Smooth muscle cell (in vitro differentiated cells): ENCODE data around the gene ITGB8. TPM values are rescaled to one million over a fixed set of nuclear protein-coding genes. Genes with fewer than 3 reads are reported as not detected.

Source experiments
- DNase-seq: peaks from one replicate; lab custom pipeline; 2025; ENCODE audit not compliant: unreplicated experiment; lab: John Stamatoyannopoulos, UW
- H2AFZ ChIP-seq: fragments of 200-600 bp; sonication (generic); 2 replicates; pipeline ENCODE4 v1.6.0; 2016; ENCODE audit warnings: antibody characterized with exemption, low read depth, mild to moderate bottlenecking
- H3F3A ChIP-seq: fragments of 200-600 bp; sonication (generic); 2 replicates; pipeline ENCODE4 v1.6.0; 2017; ENCODE audit warnings: antibody characterized with exemption, low read depth
- H3K27ac ChIP-seq: fragments of 200-600 bp; sonication (generic); 2 replicates; pipeline ENCODE4 v1.5.1; 2016; ENCODE audit warnings: low read depth, mild to moderate bottlenecking
- H3K27me3 ChIP-seq: fragments of 200-600 bp; sonication (generic); 2 replicates; pipeline ENCODE4 v1.6.1; 2016; ENCODE audit warnings: low read depth, mild to moderate bottlenecking
- H3K36me3 ChIP-seq: fragments of 200-600 bp; sonication (generic); 2 replicates; pipeline ENCODE4 v1.5.1; 2016; ENCODE audit warnings: low read depth
- H3K4me1 ChIP-seq: fragments of 200-600 bp; sonication (generic); 2 replicates; pipeline ENCODE4 v1.5.1; 2016; ENCODE audit warnings: low read depth
- H3K4me2 ChIP-seq: fragments of 200-600 bp; sonication (generic); 2 replicates; pipeline ENCODE4 v1.6.0; 2016; ENCODE audit warnings: mild to moderate bottlenecking
- H3K4me3 ChIP-seq: fragments of 200-600 bp; sonication (generic); 2 replicates; pipeline ENCODE4 v1.5.1; 2016; ENCODE audit warnings: mild to moderate bottlenecking
- H3K79me2 ChIP-seq: fragments of 200-600 bp; sonication (generic); 2 replicates; pipeline ENCODE4 v1.6.0; 2016; ENCODE audit warnings: low read depth, mild to moderate bottlenecking
- H3K9ac ChIP-seq: fragments of 200-600 bp; sonication (generic); 2 replicates; pipeline ENCODE4 v1.6.0; 2016; ENCODE audit warnings: low read depth
- H3K9me3 ChIP-seq: fragments of 200-600 bp; sonication (generic); replicated peaks from 2 replicates; pipeline ENCODE4 v1.5.1; 2016; ENCODE audit warnings: low read depth
- H4K20me1 ChIP-seq: fragments of 200-600 bp; sonication (generic); 2 replicates; pipeline ENCODE4 v1.6.0; 2016; ENCODE audit warnings: low read depth
- CTCF ChIP-seq: fragments of 200-600 bp; sonication (generic); IDR thresholded peaks from 2 replicates; pipeline ENCODE4 v1.5.1; 2017; ENCODE audit warnings: borderline replicate concordance, mild to moderate bottlenecking, antibody characterized with exemption; ENCODE audit not compliant: insufficient read depth, poor library complexity, severe bottlenecking
- WGBS: methylation state at CpG from one replicate; pipeline ENCODE4 v1.1.7; 2016; ENCODE audit warnings: low lambda C conversion rate; 5-methylcytosine and 5-hydroxymethylcytosine counted together
- polyA plus RNA-seq: library from polyadenylated mRNA; unstranded; fragments of >200 nt; fragmentation: Nextera tagmentation; extraction: Ambion mirVana; gene quantifications from 2 replicates; pipeline ENCODE4 v1.2.1, GENCODE V29; 2016
- total RNA-seq: library from RNA; depleted of rRNA; stranded (reverse); fragments of >200 nt; gene quantifications from 2 replicates; pipeline ENCODE4 v1.2.3, GENCODE V29; 2014

ITGB8 gene
- total and polyA plus RNA-seq, 2 experiments from 2014 or later: 0.38 to 10.2 TPM

DNA sequence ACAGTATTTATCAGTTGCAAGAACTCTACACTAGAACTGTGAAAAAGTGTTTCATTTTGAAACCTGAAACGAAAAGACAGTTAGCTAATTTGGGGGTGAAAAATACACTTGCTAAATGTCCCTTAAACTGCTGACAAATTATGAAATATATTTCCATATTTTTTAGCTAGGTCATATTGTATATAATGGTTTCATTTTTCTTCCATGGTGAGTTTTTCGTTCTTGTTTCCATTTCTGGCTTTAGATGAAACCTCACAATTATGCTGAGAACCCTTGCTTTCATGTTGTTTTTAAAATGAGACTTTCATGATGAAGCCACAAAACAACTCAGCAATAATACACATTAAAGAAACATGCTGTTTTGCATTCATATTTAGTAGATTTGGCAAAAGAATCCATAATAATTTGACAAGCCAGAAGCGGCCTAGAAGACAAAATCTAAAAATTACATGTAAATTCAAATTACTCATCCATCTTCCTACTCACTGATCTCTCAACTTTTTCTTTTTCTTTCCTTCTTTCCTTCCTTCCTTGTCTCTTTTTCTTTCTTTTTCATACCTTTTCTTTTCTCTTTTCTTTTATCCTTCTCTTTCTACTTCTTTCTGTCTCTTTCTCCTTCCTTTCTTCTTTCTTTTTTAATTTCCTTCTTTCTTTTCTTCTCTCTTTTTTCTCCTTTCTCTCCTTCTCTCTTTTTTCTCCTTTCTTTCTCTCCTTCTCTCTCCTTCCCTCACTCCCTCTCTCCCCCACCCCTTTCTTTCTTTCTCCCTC is 46.5 kb upstream of the ITGB8 start:
- no peaks in the 10 kb centered on the region for H3K9me3 ChIP-seq
- no peak for DNase-seq

GRCh38 chr7:20284771-20285143 is 45.9 kb upstream of the ITGB8 start:
- Histone ChIP-seq H3F3A (no peaks in the 10 kb centered on the region), H3K9ac (no peak overlapping the region), H3K79me2 (no peaks in the 10 kb centered on the region), H3K4me2 (no peak overlapping the region), H3K4me1 (no peaks in the 10 kb centered on the region), H2AFZ (no peak overlapping the region), H3K27me3 (no peaks in the 10 kb centered on the region), H3K4me3 (no peak overlapping the region), H3K36me3 (no peaks in the 10 kb centered on the region), H4K20me1 (no peaks in the 10 kb centered on the region), H3K9me3 (no peaks in the 10 kb centered on the region), H3K27ac (no peak overlapping the region)
- TF ChIP-seq CTCF: no peak
- DNase-seq: no peak

More for the DNA sequence above, 46.5 kb upstream of the ITGB8 start:
- Histone ChIP-seq H3K9ac (no peak overlapping the region), H3K4me1 (no peaks in the 10 kb centered on the region), H3F3A (no peaks in the 10 kb centered on the region), H3K36me3 (no peaks in the 10 kb centered on the region), H3K27me3 (no peaks in the 10 kb centered on the region), H2AFZ (no peak overlapping the region), H3K4me3 (no peak overlapping the region), H4K20me1 (no peaks in the 10 kb centered on the region), H3K27ac (no peak overlapping the region), H3K4me2 (no peak overlapping the region), H3K79me2 (no peaks in the 10 kb centered on the region)
- TF ChIP-seq CTCF: no peak
- 90% methylated on average over 3 of the region's 3 CpGs for WGBS

DNA sequence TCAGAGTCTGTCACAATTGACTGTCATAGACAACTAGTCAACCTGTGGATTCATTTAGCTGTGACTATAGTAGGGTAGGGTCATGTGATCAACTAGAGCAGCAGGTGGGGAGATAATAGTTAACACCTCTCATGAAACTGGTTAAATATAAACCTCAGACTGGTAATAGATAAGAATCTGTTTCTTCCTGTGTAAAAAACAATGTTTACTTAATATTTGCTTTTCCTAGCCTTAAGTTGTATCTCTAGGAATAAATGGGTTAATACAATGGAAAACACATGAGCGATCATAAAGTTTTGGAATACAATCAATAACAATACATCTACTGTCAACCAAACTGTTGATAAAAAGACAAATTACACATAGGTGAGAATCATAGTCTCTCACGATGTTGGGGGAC is 43.4 kb upstream of the ITGB8 start:
- no peak overlapping the region for H3K9ac ChIP-seq
- no peaks in the 10 kb centered on the region for H3K36me3 ChIP-seq
- WGBS: 94% methylated on average over 2 of the region's 2 CpGs
- DNase-seq: no peak
- H3K9me3 ChIP-seq: no peaks in the 10 kb centered on the region
- H2AFZ ChIP-seq: no peak overlapping the region
- H3K4me1 ChIP-seq: no peaks in the 10 kb centered on the region
- no peaks in the 10 kb centered on the region for H3K79me2 ChIP-seq
- no peak overlapping the region for H3K4me3 ChIP-seq
- no peak overlapping the region for H3K4me2 ChIP-seq
- no peak for TF ChIP-seq CTCF
- no peaks in the 10 kb centered on the region for H3F3A ChIP-seq
- no peaks in the 10 kb centered on the region for H3K27me3 ChIP-seq
- H3K27ac ChIP-seq: no peak overlapping the region
- no peaks in the 10 kb centered on the region for H4K20me1 ChIP-seq

GRCh38 chr7:20288036-20288435 is 42.7 kb upstream of the ITGB8 start:
- Histone ChIP-seq H3K4me1 (no peaks in the 10 kb centered on the region), H3K36me3 (no peaks in the 10 kb centered on the region), H4K20me1 (no peaks in the 10 kb centered on the region), H3K9ac (no peak overlapping the region), H3K27ac (no peak overlapping the region), H3K9me3 (no peaks in the 10 kb centered on the region), H3F3A (no peaks in the 10 kb centered on the region), H3K4me3 (no peak overlapping the region), H2AFZ (no peak overlapping the region), H3K27me3 (no peaks in the 10 kb centered on the region), H3K4me2 (no peak overlapping the region), H3K79me2 (no peaks in the 10 kb centered on the region)
- no peak for TF ChIP-seq CTCF
- WGBS: 95% methylated on average over 2 of the region's 2 CpGs
- DNase-seq: no peak
